ENCODE measurements around the gene OR10P1.
"Not testable (repeated sequence)": the region's sequence is repeated elsewhere in the genome, so short reads cannot be mapped to it uniquely, and the experiment has no call there.

The OR10P1 gene, protein sequence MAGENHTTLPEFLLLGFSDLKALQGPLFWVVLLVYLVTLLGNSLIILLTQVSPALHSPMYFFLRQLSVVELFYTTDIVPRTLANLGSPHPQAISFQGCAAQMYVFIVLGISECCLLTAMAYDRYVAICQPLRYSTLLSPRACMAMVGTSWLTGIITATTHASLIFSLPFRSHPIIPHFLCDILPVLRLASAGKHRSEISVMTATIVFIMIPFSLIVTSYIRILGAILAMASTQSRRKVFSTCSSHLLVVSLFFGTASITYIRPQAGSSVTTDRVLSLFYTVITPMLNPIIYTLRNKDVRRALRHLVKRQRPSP

DNA sequence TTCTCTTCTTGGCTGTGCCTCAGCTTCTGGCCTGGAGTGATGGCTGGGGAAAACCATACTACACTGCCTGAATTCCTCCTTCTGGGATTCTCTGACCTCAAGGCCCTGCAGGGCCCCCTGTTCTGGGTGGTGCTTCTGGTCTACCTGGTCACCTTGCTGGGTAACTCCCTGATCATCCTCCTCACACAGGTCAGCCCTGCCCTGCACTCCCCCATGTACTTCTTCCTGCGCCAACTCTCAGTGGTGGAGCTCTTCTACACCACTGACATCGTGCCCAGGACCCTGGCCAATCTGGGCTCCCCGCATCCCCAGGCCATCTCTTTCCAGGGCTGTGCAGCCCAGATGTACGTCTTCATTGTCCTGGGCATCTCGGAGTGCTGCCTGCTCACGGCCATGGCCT is at the start of gene OR10P1:
OR10P1 (plus strand) TSS at position 40 of the 400 bp plus-strand sequence; CDS start at position 40, 0 bp downstream.
- no peak for DNase-seq (ENCODE audit: low read depth, low spot score)

DNA sequence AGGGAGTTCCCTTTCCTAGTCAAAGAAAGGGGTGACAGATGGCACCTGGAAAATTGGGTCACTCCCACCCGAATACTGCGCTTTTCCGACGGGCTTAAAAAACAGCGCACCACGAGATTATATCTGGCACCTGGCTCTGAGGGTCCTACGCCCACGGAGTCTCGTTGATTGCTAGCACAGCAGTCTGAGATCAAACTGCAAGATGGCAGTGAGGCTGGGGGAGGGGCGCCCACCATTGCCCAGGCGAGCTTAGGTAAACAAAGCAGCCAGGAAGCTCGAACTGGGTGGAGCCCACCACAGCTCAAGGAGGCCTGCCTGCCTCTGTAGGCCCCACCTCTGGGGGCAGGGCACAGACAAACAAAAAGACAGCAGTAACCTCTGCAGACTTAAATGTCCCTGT is 46.5 kb upstream of the OR10P1 start:
- DNase-seq (ENCODE audit: low read depth, low spot score) = not testable (repeated sequence)

DNA sequence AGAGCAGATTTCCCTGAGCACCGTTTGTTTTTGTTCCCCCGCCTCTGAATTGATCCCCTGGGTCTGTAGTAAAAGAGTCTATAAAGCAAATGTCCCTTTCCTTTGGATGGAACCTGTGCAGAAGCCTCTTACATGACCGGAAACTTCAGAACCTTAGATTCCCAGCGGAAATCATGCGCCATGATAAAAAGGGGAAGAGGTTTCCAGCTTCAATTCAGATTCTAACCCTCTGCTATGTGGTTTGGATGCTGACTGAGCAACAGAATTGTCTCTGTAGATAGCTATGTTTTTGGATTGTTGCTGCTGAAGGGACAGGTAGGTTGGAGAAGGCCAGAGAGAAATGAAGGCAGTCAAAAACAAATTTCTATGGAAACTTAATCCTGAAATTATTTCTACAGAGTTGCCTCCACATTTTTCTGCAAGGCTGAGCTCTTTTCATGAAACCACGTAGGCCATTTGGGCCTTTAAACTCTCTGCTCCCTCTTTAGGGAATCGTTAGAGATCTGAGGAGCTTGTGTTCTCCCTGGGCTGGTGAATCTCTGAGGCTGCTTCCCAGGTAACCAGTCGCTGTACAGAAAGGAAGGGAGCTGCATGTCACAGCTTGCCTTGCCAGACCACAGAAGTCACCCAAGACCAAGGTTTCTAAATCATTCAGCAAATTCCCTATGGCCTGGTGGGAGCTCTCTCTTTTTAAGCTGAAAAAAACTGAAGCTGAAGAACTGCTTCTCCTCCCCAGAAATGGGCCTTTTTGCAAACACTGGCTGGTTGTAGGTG is 28.7 kb upstream of the OR10P1 start:
- no peak for DNase-seq (ENCODE audit: low read depth, low spot score)

DNA sequence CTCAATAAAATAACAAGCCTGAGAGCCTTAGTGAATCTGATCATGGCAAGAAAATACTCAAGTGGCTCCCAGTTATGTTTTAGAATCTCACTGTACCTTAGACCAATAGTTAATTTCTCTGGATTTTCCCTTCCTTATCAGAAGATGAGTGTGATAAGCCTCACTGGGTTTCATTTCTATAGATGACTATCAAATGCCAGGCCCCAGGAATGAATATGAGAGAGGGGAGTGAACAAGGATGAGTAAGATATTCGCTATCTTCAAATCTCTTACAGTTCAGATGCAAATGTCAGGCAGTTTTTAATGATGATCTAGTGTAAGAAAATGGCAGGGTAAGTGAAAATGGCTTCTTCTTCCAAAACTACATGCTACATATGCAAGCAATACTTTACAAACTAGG is 26.1 kb upstream of the OR10P1 start:
- no peak for DNase-seq (ENCODE audit: low read depth, low spot score)

DNA sequence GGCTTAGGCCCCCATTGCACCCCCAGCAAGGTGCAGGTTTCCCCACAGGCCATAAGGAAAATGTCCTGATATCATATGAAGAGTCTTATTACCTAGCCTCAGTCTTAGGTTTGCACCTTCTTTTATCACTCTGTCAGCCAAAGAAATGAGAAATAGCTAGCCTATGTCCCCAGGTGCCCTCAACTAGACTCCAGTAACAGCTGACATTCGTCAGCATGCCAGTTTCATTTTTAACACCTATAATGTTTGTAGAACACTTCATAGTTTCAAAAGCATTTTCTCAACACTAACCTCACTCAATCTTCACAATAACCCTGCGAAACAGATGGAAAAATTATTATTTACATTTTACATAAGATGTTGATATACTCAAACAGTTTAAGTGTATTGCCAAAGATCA is 24.0 kb upstream of the OR10P1 start:
- no peak for DNase-seq (ENCODE audit: low read depth, low spot score)

DNA sequence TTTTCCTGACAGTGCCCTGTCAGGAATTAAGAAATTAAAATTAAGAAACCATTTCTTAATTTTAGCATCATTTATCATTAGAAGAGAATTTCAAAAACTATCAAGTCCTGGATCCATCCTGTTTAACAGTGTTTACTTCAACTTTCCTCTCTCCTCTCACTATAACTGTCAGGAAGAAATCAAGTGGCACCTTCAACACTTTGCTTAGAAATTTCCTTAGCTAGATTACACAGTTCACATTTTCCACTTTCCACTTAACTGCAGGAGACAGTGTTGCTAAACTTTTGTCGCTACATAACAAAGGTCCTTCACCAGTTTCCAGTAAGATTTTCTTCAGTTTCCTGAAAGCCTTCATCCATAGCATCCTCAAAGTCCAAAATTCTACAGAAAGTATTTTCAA is 21.9 kb upstream of the OR10P1 start:
- DNase-seq (ENCODE audit: low read depth, low spot score) = no peak

DNA sequence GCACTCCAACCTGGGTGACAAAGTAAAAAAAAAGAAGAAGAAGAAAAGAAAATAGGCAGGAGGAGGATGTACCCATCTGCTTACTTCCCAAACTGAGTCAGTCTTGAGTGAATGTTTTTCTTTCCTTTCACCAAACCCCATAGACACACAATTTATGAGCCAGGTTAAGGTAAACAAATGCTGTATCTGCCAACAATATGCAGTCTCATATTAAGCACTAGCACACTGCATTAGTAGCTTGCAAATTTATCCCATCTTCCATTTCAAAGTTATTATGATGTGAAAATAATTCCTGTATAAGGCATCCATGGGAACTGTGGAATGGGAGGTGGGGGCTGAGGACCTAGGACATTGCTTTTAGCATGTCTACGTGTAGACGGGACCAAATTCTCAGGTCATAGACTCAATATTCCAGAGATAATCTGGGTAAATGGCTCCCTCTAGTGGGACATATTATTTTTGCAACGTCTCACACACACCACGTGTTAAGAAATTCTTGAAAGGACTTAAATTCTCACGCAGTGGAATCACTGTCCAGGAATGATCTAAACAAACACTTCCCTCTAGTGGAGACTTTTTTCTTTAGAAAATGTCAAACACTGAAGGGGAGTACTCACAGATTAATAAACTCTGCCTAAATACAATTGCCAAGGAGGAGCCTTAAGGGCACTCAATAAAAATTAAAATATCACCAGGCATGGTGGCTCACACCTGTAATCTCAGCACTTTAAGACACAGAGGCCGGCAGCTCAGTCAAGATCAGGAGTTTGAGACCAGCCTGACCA is 17.1 kb upstream of the OR10P1 start:
- DNase-seq (ENCODE audit: low read depth, low spot score) = no peak

DNA sequence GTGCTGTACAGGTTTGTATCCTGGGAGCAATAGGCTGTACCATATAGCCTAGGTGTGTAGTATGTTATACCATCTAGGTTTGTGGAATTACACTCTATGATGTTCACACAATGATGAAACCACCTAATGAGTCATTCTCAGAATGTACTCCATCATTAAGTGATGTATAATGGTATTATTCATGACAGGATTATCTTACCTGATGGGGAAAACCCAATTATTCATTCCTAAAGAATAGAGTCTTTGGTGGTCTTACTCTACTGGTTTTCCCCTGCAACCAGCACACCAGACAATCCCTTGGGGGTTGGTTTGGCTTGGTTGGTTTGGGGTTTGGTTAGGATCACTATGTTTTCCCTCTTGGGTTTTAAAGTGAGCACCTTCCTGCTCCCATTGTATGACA is 12.6 kb upstream of the OR10P1 start:
- DNase-seq (ENCODE audit: low read depth, low spot score) = no peak

DNA sequence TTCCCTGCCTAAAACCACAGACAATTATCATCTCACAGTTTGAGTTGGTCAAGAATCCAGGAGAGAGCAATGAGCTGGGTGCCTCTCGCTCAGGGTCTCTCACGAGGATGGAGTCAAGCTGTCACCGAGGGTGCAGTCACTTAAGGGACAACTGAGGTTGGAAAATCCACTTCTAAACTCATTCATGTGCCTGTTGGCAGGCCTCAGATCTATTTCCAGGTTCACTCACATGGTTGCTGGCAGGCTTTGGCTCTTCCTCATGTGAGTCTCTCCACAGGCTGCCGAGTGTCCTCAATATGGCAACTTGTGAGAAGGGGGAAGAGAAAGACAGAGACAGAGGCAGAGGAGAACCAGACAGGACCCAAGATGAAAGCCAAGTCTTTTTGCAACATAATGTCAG is 10.5 kb upstream of the OR10P1 start:
- no peak for DNase-seq (ENCODE audit: low read depth, low spot score)

DNA sequence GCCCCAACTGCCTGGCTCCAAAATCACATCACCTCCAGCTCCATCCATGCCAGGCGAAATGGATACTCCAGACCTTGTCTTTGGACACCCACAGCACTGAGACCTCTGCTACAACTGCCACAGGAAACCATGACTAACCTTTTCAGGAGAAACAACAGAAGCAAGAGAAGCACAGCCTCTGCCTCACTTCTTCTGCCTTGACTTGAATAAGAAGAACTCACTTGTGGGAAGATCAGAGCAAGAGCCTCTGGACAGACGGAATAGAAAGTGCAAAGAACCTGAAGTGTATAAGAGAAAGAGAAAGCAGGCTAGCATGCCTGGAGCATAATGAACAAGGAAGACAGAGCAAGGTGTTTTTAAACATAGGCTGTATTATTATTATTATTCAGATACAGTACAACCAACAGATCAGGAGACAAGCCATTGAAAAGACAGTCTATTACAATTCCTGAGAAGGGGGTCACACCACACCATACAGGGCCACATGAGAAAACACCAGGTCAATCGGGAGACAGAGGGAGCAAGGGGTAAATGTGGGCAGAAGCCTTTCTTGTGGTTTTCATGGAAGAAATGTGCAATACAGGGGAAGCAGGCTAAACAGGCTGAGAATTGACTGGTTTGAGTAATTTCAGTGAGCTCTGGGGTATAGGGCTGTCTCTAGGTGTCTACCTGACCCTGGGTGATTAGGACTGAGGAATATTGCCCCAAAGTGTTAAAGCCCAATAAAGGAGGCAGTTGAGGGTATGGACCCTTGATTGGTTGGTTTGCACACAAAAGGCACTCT is 7.4 kb upstream of the OR10P1 start:
- DNase-seq (ENCODE audit: low read depth, low spot score) = no peak

DNA sequence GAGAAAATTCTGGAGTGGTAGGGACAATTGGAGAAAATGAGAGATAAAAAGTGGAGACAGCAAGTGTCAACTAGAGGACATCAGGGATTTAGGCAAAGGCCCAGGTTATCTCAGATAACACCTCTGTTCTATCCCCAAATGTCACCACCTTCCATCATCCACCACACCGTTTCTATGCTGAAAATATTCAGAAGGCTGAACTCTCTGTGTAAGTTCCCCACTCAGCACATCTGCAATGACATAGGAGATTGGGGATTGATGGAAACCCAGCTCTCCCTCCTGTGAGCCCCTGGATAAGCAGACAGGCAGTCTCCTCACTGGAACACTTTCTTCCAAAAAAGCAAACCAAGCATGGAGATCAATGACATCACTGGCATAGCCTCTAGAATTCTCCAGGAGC is 5.6 kb upstream of the OR10P1 start:
- DNase-seq (ENCODE audit: low read depth, low spot score) = no peak

DNA sequence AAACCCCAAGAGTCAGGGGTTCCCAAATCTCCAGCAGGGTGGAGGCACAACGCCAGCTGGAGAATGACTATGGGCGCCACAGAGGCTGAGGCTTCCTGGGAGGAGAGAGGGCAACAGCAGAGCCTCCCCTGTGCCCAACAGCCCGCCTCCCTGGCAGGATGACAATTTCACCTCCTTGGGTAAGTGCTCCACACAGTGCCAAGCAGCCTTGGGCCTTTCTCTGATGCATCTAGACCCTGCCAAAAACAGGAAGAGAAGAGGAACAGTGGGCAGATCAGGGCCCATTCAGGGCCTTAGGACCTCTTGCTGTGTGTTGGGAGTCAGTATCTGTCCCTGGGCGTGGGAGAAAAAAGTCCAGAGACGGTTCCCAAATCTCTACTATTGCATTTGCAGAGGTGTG is 5.0 kb upstream of the OR10P1 start:
- no peak for DNase-seq (ENCODE audit: low read depth, low spot score)

DNA sequence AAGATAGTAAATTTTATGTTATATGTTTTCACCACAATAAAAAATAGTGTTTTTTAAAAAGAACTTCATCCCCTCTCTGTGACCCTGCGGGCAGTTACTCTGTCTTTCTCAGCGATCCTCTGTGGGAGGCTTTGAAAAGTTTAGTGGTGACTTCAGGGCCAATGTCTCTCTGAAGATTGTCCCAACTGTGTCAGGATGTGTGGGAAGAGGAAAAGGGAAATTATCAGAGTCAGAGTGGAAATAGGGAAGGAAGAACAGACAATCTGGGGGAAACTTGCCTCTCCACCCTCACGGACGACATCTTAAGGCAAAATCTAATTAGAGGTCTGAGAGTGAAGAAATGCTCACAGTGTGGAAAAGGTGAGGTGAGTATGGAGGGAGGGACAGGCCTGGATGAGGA is 3.5 kb upstream of the OR10P1 start:
- no peak for DNase-seq (ENCODE audit: low read depth, low spot score)

DNA sequence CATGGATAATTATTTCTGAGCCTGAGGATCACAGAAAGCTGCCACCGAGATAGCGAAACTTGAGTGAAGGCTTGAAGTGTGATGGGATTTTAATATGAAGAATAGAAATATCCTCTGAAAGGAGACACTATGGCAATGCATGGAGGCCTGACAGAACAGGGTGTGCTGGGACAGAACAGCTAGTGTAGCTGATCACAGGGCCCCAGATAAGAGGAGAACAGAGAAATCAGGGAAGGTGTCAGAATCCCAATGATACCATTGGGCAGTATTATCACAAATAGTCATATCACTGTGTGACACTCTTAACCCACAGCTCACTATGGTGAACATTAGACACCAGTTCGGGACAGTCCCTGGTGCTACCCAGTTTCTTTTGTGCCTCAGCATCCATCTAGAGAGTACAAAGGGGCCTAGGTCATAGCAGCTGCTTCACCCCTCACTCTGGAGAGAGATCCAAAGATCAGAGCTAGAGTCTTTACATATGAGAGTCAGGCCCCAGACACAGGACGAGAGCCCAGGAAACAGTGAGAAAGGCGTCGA is 506 bp upstream of the OR10P1 start:
- no peak for DNase-seq (ENCODE audit: low read depth, low spot score)

DNA sequence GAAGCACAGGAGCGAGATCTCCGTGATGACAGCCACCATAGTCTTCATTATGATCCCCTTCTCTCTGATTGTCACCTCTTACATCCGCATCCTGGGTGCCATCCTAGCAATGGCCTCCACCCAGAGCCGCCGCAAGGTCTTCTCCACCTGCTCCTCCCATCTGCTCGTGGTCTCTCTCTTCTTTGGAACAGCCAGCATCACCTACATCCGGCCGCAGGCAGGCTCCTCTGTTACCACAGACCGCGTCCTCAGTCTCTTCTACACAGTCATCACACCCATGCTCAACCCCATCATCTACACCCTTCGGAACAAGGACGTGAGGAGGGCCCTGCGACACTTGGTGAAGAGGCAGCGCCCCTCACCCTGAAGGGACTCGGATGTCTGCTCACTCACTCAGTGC is 775 bp downstream of the OR10P1 start:
- no peak for DNase-seq (ENCODE audit: low read depth, low spot score)

DNA sequence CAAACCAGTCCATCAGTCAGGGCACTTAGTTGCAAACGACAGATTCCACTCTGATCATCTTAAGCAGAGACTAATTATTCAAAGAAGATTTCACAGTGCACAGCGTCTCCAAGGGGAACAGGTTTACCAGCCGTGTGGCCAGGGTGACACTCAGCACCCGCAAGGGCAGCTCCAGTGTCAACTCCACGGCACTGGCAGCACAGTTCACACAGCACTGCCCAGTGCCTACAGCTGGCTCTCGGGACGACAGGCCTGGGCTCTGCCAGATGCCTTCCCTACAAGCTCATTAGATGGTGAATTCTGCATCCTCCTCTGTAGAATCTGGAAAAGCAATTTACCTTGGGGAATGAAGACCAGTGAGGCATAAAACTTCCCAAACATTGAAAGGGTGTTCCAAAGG is 4.9 kb downstream of the OR10P1 start:
- no peak for DNase-seq (ENCODE audit: low read depth, low spot score)

DNA sequence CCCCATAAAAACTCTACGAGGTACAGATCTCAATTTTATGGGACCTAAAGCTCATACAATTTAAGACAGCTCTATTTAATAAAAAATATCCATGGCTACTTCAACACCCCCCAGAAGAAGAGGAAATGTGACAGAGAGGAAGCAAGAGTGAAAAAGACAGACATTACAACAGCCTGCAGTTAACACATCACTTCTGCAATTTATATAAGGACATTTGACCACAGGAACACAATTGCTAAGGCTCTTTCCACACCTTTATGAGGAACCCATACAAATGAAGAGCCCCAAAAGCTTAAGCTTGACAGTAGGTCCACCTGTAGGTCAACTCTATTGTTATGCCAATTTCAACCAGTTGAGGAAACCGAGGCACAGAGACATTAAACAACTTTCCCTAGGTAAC is 5.6 kb downstream of the OR10P1 start:
- DNase-seq (ENCODE audit: low read depth, low spot score) = no peak

DNA sequence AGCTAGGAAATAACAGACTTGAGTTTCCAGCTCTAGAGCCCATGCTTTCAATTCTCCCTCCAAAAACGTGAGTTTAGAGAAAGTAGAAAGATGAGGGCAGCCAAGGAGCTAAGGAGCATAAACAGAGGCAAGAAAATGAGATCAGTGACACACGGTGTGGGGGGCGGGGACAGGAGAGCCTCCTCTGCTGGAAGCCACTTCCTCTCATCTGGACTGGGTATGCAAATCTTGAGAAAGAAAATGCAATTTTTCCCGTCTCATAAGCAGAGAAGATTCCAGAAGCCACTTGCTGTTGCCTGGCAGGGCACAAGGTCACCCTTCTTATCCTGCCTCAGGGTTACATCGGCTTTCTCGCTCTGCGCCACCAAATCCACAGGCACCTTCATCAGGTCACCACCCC is 6.0 kb downstream of the OR10P1 start:
- DNase-seq (ENCODE audit: low read depth, low spot score) = no peak

DNA sequence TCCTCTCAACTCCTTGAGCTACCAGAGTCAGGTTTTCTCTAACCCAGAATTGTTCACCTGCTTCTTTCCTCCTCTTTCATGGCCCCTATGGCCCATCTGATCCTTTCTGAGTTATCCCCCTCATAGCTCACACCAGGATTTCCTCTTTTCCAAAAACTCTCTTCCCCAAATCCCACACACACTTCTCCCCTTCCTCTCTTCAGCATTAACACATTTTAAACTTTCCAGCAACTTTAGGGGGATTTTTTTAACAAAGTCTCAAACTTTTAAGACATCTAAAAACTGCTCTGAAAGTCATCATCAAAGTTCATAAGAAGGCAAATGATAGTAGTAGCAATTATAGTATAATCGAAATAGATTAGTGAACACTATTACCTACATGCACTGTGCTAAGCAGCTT is 7.9 kb downstream of the OR10P1 start:
- DNase-seq (ENCODE audit: low read depth, low spot score) = no peak

DNA sequence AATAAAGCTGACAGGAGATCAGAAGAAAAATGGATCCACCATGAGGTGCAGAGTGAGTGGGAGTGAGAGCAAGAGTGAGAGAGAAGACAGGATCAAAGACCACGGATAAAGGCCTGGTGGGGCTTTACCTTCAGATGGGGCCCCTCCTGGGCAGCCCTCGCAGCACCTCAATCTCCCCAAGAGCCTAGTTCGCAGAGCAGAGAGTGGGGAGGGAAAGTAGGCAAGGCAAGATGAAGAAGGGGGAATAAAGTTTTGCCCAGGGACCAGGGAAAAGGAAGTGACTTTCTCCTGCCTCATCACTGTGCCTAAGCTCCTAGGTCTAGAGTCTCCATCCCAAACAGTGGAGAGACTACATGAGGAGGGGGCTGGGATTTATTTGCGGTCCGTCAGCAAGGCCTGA is 10.3 kb downstream of the OR10P1 start:
- DNase-seq (ENCODE audit: low read depth, low spot score) = no peak

DNA sequence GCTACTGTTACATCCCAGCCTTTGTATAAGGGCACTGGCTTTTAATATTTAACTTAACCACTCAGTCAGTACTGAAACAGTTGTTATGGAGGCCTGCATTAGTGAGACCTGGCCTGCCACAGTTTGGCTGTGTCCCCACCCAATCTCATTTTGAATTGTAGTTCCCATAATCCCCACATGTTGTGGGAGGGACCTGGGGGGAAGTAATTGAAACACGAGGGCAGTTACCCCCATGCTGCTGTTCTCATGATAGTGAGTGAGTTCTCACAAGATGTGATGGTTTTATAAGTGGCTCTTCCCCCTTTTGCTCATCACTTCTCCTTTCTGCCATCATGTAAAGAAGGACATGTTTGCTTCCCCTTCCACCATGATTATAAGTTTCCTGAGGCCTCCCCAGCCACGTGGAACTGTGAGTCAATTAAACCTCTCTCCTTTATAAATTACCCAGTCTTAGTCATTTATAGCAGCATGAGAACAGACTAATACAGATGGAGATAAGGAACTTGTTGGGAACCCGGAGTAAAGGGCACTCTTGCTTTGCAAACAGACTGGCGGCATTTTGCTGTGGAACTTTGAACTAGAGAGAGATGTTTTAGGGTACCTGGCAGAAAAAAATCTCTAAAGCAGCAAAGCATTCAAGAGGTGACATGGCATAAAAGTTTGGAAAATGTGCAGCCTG is 14.1 kb downstream of the OR10P1 start:
- DNase-seq (ENCODE audit: low read depth, low spot score) = not testable (repeated sequence)
